Measurements from ENCODE around the gene AGPAT4.
"Not testable (repeated sequence)": the region's sequence is repeated elsewhere in the genome, so short reads cannot be mapped to it uniquely, and the experiment has no call there.

Gene AGPAT4

DNA sequence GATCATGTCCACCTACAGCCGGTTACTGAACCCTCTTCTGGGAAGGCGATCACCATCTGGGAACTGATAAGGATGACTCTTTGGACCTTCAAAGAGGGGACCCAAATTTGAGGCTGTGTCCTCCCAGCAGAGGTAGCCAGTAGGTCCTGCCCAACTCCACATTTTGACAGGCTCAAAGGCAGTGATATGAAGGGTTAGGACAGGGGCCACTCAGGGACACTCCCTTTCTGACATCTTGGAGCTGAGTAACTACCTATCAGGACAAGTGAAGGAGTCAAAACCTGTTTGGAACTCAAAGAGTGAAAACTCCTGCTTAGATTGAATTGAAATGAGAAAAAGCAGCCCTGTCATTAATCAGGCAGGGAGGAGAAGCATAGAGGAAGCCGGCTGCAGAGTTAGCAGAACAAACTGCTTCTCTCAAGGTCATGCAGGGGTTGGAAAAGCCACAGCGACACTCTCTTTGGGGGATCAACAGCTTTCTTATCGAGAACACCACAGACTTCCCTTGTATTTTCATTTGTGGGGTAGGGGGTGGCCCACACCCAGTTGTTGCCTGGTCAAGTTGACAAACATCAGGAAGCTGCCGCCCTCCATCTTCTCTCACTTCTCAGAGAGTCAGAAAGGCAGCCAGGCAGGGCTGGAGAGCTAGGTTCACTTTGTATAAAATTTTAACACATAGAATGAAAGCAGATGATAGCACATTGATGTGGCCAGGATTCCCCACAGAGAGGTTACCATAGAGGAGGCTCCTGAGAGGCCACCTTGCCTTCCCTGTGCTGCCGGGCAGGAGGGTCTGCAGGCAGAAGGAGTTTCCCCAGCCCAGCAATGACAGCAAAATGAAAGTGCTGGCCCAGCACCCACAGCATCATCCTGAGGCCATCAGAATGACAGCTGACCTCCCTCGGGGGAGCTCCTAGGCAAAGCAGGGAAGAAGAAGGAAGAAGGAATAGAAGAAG, 47.6 kb downstream of the AGPAT4 start:
- DNase-seq = peak; percentile 39

DNA sequence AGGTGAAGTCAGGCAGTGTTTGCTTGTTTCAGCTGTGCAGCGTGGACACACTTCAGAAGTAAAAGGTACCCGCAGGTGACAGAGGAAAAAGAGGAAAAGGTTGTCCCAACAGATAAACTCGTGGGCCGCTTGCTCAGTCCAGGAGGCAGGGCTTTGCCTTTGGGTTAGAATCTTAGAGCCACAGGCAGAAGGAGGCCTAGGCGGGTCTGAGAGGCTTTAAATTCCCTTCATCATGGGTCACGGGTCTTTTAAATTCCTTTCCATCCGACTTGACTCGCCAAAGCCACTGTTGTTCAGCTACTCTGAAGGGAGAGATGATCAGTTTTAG, 48.2 kb downstream of the AGPAT4 start:
- no peak for DNase-seq

DNA sequence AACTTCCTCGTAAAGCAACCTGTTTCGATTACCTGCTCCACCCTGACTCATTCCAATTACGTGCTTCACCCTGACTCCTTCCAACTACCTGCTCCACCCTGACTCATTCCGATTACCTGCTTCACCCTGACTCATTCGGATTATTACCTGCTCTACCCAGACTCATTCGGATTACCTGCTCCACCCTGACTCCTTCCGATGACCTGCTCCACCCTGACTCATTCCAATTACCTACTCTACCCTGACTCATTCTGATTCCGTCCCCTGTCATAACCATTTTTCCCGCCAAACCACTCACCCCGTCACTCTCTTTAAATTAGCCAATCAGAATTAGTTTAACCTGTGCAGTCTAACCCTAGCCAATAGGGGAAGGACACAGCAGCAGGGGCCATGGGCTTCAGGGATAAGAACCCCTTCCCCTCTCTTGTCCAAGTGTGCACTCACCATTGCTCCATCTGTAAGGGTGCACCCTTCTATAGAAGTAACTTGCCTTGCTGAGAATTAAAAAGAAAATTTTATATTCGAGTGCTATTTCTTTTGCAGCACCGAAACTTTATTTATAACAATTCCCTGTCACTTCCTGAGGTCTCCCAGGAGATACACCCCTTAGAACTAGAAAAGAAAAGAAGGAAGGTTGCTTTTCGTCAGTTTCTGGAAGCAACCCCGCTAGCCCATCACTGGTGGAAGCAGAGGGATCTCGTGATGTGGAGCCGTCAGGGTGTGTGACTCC, 48.7 kb downstream of the AGPAT4 start:
- DNase-seq = not testable (repeated sequence)

DNA sequence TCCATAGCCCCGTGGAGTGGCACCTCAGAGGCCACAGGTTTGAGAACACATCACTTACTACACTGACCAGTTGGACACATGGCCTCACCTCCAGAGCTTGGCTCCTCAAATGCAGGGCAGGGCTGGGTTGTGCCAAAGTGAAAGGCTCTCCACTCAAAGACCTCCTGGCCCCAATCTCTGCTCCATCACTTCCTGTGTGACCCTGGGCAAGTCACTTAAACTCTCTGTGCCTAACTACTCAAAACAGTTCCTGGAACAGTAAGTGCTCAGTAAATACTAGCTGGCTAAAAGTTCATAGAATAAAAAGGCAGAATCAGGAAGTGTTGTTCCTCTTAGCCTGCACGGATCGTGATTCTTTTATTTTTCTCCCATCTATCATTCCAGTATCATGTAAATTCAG, 50.2 kb downstream of the AGPAT4 start:
- DNase-seq = no peak

DNA sequence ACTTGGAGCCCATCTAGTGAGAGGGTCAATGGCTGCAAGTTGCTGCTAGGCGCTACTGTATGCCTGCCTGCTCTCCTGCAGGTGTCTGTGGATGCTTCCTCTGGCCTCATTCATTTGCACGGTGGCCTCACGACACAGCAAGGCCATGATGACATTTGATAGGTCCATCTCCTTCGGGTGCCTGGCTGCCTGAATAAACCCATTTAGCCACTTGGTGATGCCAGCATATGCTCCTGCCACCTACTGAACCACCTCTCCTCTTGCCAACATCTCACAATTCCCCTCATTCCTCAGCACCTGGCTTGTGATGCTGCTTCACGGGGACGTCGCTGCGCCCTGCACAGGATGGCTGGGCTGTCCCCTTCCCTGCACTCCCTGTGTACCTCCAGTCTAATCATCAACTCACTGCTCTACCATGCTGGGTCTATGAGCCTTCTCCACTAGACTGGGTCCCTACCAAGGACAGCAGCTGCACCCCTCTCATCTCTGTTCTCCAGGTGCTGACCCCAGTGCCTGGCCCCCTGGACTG, 51.1 kb downstream of the AGPAT4 start:
- DNase-seq = no peak

DNA sequence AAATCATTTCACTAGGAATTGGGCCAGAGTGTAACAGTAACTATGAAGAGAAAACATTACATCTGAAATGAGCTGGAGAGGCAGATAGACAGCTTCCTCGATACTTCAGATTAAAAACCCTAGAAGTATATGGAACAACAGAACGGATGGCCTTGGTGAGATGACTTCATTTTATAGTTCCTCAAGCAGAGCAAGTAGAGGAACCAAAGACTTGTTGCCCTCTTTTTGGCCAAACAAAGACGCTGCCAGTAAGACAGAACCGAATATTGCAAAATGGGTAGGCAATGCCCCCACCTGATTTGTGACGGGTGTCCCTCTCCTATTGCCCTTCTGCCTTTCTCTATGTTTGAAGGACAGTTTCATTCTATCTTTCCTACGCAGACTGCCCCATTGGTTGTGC, 53.5 kb downstream of the AGPAT4 start:
- no peak for DNase-seq

DNA sequence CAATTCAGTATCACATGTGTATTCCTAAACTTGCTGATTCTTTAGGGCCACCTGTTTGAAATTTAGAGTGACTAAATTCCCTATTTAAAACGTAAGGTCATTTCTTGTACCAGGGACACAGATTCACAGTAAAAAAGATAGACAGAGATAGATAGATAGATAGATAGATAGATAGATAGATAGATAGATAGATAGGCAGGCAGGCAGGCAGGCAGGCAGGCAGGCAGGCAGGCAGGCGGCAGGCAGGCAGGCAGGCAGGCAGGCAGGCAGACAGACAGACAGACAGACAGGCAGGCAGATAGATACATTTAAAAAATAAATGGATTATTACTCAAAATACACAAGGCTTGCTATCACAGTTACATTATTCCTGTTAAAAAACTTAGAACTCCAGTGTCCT, 54.2 kb downstream of the AGPAT4 start:
- no peak for DNase-seq

DNA sequence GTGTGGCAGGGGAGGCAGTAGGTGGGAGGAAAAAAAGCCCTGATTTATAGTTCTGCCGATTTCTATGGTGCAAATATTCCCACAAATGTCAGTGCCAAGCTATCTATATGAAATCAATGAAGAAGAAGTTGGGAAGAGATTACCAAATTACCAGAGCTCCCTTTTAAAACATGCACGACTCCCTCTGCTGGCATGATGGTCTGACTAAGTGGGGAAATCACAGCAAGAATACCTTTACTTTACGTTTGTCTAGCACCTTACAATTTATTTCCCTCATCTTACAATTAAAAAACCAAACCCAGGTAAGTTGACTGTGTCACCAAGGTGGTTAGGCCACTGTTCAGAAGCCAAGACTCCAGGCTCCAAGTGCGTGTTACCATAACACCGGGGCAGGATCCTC, 55.6 kb downstream of the AGPAT4 start:
- no peak for DNase-seq

DNA sequence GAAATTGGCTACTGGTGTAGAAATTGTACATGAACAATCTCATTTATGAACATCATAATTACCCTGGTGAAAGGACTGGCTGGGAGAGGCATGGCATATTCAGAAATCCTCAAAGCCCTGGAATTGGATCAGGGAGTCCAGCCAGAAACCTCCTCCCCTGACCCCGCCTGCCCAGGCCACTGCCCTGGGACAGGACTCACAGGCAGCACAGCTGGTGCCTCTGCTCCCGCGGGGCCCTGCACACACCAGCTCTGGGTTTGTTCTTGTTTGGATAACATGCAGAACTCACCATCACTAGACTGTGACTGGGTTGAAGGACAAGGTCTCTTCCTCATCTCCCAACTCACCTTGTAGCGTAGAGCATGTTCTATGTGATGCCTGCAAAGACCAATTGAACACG, 56.2 kb downstream of the AGPAT4 start:
- DNase-seq = no peak

DNA sequence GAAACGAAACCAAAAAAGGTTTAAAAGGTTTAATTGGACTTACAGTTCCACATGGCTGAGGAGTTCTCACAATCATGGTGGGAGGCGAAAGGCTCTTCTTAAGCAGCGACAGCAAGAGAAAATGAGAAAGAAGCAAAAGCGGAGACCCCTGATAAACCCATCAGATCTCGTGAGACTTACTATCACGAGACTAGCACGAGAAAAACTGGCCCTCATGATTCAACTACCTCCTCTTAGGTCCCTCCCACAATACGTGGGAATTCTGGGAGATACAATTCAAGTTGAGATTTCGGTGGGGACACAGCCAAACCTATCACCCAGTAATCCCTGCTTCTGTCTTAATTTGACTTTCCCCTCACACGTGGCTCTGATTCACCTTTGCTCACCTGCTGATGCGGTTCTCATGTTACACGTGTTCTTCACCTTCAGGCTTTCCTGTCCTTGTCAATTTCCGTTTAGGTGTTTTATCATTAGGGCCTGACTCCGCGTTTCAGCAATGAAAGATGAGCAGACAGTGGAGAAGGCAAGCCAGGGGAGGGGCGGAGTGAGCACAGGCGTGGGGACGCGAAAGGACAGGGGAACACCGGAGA, 57.1 kb downstream of the AGPAT4 start:
- no peak for DNase-seq

DNA sequence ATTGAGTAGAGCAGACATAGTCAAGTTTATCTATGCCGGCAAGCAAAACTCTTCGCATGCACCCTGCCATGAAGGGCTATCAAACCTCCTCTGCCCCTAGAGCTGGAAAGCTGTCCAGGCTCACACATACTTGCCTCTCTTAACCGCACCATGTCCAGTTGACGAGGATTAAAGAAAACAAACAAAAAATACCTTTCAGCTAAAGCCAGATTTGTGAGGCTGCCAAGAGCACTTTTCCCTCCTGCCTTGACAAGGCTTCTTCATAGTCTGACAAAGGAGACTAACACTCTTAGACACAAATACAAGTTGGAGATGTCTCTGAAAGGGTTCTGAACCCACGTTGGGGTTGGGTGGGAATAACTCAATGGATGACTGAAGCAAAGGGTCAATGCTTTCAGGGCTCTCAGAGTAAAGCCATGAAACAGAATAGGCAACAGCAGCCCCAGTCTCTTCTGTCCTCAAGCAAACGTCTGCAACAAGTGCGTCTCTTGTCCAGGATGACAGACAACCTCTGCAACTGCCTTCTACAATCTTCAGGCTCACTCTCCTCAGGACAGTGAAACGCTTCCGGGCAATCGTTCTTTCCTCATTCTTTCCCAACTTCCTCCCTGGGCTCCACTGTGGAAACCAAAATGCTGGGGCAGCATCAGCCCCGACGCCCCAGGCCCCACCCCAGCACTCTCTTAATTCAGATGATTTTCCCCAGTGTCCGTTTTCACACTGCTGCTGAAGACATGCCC, 57.8 kb downstream of the AGPAT4 start:
- no peak for DNase-seq

DNA sequence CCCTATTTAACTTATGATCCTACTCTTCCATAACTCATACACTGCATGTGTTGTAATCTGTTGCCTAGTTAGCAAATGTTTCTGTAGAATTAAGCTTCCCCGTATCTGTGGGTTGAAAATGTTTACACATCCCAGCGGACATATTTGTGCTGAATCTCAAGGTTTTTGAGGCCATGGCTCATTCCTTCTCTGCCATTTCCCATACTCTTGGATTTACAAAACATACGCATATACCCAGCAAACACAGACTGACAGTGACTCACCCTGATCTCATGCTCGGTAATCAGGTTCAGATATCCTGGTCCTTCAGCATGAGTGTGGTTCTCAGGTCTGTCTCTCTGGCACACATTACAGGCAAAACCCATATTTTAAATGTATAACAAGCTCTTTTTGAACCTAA, 58.7 kb downstream of the AGPAT4 start:
- DNase-seq = no peak

DNA sequence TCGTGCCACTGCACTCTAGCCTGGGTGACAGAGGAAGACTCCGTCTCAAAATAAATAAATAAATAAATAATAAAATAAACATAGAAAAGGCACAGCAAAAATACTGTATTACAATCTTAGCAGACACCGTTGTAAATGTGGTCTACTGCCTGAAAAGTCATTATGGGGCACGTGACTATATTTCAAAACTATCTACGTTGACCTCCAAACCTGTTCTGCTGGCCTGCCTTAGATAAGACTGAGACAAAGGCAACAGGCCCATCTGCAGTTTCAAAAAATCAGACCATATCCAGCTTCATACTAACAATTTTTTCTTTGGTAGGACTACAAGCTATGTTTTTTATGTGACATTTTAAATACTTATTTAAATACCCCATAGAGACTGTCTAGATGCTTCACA, 59.1 kb downstream of the AGPAT4 start:
- no peak for DNase-seq

DNA sequence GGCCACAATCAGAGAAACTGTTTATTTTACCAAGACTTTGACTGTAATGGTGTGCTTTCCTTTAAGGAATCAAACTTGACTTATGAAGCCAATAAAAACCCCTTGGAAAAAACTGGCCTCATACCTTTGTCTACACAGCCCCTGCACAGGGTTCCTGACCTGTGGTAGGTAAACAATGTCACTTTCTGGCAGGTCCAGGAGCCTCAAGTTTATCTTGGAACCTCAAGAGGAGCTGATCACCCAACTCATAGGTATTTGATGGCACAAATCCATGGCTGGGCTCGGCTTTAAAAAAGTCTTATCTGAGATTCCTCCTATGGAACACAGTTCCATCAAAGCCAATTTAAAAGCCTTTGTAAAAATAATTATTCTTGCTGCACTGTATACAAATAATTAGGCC, 61.0 kb downstream of the AGPAT4 start:
- no peak for DNase-seq

DNA sequence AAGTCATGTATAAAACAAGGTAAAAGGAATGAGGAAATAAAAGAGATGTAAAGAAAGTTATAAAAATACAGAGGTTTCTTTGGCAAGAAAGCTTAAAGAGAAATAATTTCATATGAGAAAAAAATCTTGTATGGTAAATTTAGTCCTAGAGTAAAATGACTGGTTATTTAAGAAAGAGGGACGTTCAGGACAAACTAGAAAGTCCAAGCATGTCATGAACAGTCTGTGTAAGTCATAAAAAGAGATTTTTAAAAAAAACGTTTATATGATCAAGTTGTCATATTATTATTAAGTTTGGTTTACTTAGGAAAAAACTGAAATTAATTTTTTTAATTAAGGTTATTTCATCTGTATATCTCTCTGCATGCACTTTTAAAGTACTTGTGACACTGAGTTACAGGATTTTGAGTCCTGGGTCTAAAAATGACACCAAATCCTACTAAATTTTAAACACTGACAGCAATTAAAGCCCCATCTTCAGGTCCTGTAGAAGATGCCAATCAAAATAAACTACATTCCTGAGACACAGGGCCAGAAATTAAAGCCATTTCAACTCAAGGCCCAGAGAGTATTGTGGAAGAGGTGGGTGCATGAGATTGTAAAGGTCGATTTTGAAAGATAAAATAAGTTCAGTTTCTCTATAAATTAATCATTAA, 62.4 kb downstream of the AGPAT4 start:
- DNase-seq = no peak

DNA sequence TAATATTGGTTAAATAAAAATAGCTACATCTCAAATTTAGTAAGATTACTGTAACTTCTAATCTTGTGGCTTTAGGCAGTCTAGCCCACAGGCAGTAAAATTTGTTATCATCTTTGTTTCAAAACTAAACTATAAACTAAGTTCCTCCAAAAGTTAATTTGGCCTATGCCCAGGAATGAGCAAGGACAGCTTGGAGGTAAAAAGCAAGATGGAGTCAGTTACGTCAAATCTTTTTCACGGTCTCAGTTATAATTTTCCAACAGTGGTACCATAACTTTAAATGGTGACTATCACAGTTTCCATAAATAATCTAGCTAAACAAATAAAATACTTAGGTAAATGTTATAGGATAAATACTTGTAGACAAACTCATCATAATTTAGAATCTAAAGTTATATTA, 63.0 kb downstream of the AGPAT4 start:
- no peak for DNase-seq

DNA sequence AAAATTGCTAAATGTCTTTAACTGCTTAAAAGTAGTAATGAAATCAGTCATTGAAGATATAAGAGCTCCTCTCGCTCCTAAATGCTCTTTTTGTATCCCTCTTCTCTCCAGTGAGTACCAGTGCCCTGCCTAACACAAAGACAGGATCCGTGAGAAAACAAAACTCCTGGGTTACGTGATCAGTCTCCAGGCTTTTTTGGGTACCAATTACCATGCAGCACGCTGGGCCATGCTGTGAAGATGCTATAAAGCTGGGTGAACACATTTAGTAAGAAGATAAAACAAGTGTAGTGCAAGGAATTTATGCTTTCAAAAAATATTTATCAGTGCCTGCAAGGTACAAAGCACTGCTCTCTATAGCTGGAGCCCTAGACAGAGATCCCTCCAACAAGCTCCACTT, 66.7 kb downstream of the AGPAT4 start:
- DNase-seq = no peak

DNA sequence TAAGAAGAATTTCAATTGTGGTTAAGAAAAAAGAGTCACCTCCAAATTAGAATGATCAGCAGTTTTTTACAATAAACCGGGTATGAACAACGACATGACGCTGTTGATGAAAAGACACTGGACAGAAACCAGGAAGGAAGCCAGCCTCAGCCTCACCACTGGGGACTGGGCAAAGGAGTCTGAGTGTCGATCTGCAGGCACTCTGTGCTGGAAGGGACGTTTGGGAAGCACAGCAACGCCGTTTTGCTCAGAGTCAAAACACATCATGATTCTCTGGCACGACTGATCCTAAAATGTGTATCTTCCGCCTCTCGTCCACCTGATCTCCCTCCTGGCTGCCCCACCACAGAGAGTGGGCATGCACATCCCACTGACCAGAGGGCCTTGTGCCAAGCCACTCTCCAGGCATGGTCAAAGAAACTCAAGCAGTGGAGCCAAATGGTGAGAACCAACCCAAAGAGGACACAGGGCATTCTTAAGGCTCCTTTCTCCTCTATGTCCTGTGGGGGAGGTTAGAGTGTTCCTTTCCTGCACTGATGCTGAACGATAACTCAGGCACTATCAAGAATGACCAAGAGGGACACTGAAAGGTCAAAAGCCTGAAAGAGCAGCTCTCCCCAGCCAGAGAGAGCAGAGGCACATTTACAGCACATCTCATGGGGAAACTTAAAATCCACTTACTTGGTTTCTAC, 68.8 kb downstream of the AGPAT4 start:
- no peak for DNase-seq

DNA sequence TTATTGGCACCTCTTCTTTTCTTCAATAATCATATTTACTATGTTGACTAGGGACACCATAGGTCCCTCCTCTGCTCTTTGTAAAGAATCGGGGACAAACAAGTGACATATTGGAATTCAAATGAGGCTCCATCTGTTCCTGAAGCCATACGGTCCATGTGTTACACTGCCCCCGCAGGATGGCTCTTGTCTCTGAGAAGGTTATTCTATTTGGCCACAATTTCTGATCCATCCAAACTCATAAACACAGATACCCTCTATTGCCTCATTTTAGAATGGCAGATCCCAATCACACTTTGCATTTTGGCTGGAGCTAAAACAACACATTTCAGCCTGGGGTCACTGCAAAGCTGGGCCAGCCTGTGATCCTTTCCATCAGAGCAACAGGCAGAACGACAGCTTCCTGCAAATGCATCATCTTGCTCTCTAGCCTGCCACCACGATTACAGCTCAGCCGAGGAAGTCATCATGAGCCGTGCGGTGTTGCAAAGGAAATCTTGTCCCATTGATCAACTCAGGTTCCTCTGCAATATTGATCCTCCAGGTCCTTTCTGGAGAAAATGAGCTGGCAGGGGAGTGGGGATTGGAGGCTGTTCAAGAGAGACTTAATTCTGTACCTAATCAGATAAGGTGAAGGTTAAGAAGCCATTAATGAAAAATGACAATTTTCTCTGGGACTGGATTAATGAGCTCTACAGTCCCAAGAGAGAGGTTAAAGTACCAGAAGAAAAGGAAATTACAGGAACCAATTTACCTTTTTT, 73.1 kb downstream of the AGPAT4 start:
- no peak for DNase-seq

DNA sequence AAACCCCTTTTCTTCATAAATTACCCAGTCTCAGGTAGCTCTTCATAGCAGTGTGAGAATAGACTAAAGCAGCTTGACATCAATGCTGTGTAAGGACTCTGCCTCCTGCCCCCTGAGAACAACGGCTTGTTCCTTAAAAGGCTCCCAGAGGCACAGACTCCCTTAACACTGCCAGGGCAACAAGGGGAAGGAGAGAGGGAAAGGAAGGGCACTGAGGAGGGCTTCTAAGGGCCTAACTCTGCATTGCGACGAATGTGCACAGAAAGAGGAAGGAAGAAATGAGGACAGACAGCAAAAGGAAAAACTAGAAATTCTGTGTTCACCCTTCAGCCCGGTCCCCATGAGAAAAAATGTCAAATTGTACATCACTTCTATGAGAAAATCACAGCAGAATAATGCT, 74.0 kb downstream of the AGPAT4 start:
- no peak for DNase-seq
